CD14-positive monocyte (primary cell): Measurements from ENCODE around the gene CSNK1G1. TPM values are rescaled to one million over a fixed set of nuclear protein-coding genes. Genes with fewer than 3 reads are reported as not detected.

Experiments
- DNase-seq, 3 donors: peaks; one replicate each; pipeline ENCODE4 v3.0.0-alpha.2; 2011 to 2022
- H2AFZ ChIP-seq: 2 replicates; pipeline ENCODE4 v1.6.0; 2012; ENCODE audit warnings: mild to moderate bottlenecking, low read depth, low read length, inconsistent platforms; ENCODE audit not compliant: insufficient read depth, poor library complexity, severe bottlenecking
- H3K27ac ChIP-seq, 2 donors: 1 replicate in 1 of 2; 2 replicates in 1 of 2; pipeline ENCODE4 v1.5.1; 2012 to 2013; ENCODE audit warnings: low read length in 2 of 2, control low read depth in 1 of 2, inconsistent platforms in 1 of 2, low read depth in 1 of 2, mild to moderate bottlenecking in 1 of 2
- H3K27me3 ChIP-seq, 2 donors: one replicate each; pipeline versions ENCODE4 v1.6.0 to v1.6.1; 2011 to 2013; ENCODE audit warnings: low read length in 2 of 2; ENCODE audit not compliant: control insufficient read depth in 2 of 2, insufficient read depth in 2 of 2
- H3K36me3 ChIP-seq, 2 donors: replicated peaks in 1 of 2; 1 replicate in 1 of 2; 2 replicates in 1 of 2; pipeline versions ENCODE4 v1.5.1 to v1.6.1; 2012 to 2013; ENCODE audit warnings: low read length in 2 of 2, control low read depth in 1 of 2, inconsistent platforms in 1 of 2, mild to moderate bottlenecking in 1 of 2; ENCODE audit not compliant: insufficient read depth in 2 of 2, control insufficient read depth in 1 of 2
- H3K4me1 ChIP-seq, 2 donors: 1 replicate in 1 of 2; 2 replicates in 1 of 2; pipeline versions ENCODE4 v1.5.1 to v1.6.1; 2012 to 2013; ENCODE audit warnings: low read length in 2 of 2, control low read depth in 1 of 2, inconsistent platforms in 1 of 2, mild to moderate bottlenecking in 1 of 2, moderate library complexity in 1 of 2; ENCODE audit not compliant: insufficient read depth in 2 of 2, control insufficient read depth in 1 of 2
- H3K4me2 ChIP-seq: replicated peaks from 2 replicates; pipeline ENCODE3; 2012; ENCODE audit warnings: low read length, moderate library complexity, mild to moderate bottlenecking; ENCODE audit not compliant: poor library complexity, severe bottlenecking; ENCODE audit errors: extremely low read depth
- H3K4me3 ChIP-seq, 3 experiments: fragments of 200-600 bp in 1 of 3; sonication (generic) in 1 of 3; replicated peaks in 1 of 3; 1 replicate in 2 of 3; 2 replicates in 1 of 3; pipeline ENCODE4 v1.5.1; 2011 to 2013; ENCODE audit warnings: low read length in 3 of 3, mild to moderate bottlenecking in 3 of 3, control low read depth in 2 of 3, low read depth in 2 of 3, inconsistent platforms in 1 of 3, moderate library complexity in 1 of 3
- H3K79me2 ChIP-seq: 2 replicates; pipeline ENCODE4 v1.6.0; 2012; ENCODE audit warnings: mild to moderate bottlenecking, control low read depth, inconsistent platforms, low read length, moderate library complexity; ENCODE audit not compliant: insufficient read depth
- H3K9ac ChIP-seq: 2 replicates; pipeline ENCODE4 v1.6.0; 2017; ENCODE audit warnings: low read length, mild to moderate bottlenecking; ENCODE audit not compliant: insufficient read depth, poor library complexity, severe bottlenecking
- H3K9me3 ChIP-seq, 2 donors: replicated peaks in 1 of 2; 1 replicate in 1 of 2; 2 replicates in 1 of 2; pipeline versions ENCODE4 v1.5.1 to v1.6.1; 2012 to 2013; ENCODE audit warnings: low read length in 2 of 2, control low read depth in 1 of 2; ENCODE audit not compliant: control insufficient read depth in 1 of 2, insufficient read depth in 1 of 2
- H4K20me1 ChIP-seq: 2 replicates; pipeline ENCODE4 v1.6.0; 2012; ENCODE audit warnings: mild to moderate bottlenecking, low read length, control low read depth, moderate library complexity; ENCODE audit not compliant: insufficient read depth
- H3K27ac Mint-ChIP-seq, 7 donors: one replicate each; pipeline ENCODE4 v1.8.0; 2020; ENCODE audit warnings: mild to moderate bottlenecking in 7 of 7, mixed read lengths in 7 of 7, moderate library complexity in 6 of 7, inconsistent platforms in 2 of 7
- H3K27me3 Mint-ChIP-seq, 3 donors: one replicate each; pipeline ENCODE4 v1.8.0; 2021 to 2022; ENCODE audit warnings: low read depth in 3 of 3, mild to moderate bottlenecking in 3 of 3, mixed read lengths in 3 of 3, moderate library complexity in 3 of 3, inconsistent platforms in 1 of 3
- H3K36me3 Mint-ChIP-seq, 2 donors: one replicate each; pipeline ENCODE4 v1.8.0; 2020; ENCODE audit warnings: mixed read lengths in 2 of 2, inconsistent platforms in 1 of 2, mild to moderate bottlenecking in 1 of 2
- H3K4me1 Mint-ChIP-seq: one replicate; pipeline ENCODE4 v1.8.0; 2020; ENCODE audit warnings: mild to moderate bottlenecking, mixed read lengths
- H3K4me3 Mint-ChIP-seq, 2 donors: one replicate each; pipeline ENCODE4 v1.8.0; 2020; ENCODE audit warnings: mild to moderate bottlenecking in 2 of 2, mixed read lengths in 2 of 2, moderate library complexity in 1 of 2
- H3K9me3 Mint-ChIP-seq, 7 donors: one replicate each; pipeline ENCODE4 v1.8.0; 2020 to 2022; ENCODE audit warnings: mixed read lengths in 7 of 7, mild to moderate bottlenecking in 6 of 7, moderate library complexity in 6 of 7, inconsistent platforms in 2 of 7
- CTCF ChIP-seq: fragments of 200-600 bp; IDR thresholded peaks from one replicate; pipeline ENCODE4 v1.8.0; 2022; ENCODE audit warnings: antibody characterized with exemption, mild to moderate bottlenecking
- WGBS: methylation state at CpG from one replicate; pipeline ENCODE4 v1.1.5; 2013; ENCODE audit warnings: missing lambda C conversion rate; ENCODE audit not compliant: insufficient coverage; 5-methylcytosine and 5-hydroxymethylcytosine counted together
- intact Hi-C, 2 donors: fragments of 100-400 bp; cut with micrococcal nuclease; formaldehyde crosslinking; loops; one replicate each; pipeline versions ENCODE4 v1.15.0 to v1.15.1; 2023
- polyA plus RNA-seq, 3 donors: library from polyadenylated mRNA; depleted of rRNA in 1 of 3; unstranded in 2 of 3; stranded (reverse) in 1 of 3; fragments of 300-500 nt in 2 of 3; fragments of >200 nt in 1 of 3; fragmentation: Illumina TruSeq in 2 of 3; gene quantifications; 1 replicate in 2 of 3; 2 replicates in 1 of 3; pipeline ENCODE4 v1.2.3, GENCODE V29; 2012 to 2021

The CSNK1G1 gene
- polyA plus RNA-seq, 3 donors = 4.3 to 8.6 (median 7.7) TPM

- Histone ChIP-seq H3K9me3 (no peaks in the 10 kb centered on the region), H4K20me1 (peaks cover 3% of the 10 kb centered on the region), H3K36me3 (no peaks in the 10 kb centered on the region), H3K4me1 (peaks cover 2 to 3% of the 10 kb centered on the region in 2 donors), H2AFZ (no peak overlapping the region), H3K9ac (no peak overlapping the region), H3K4me3 (no peak overlapping the region), H3K27ac (no peak overlapping the region), H3K79me2 (peaks cover 23% of the 10 kb centered on the region), H3K27me3 (no peaks in the 10 kb centered on the region), H3K4me2 (no peak overlapping the region)
- TF ChIP-seq CTCF = no peak
- H3K27ac Mint-ChIP-seq = no peak overlapping the region
- DNase-seq = no peak
- no peaks in the 10 kb centered on the region for H3K9me3 Mint-ChIP-seq
- H3K4me1 Mint-ChIP-seq = peaks cover 7% of the 10 kb centered on the region
- intact Hi-C loops = no loop called here
- no peaks in the 10 kb centered on the region for H3K27me3 Mint-ChIP-seq
- 99% methylated on average over 7 of the region's 8 CpGs for WGBS
- no peak overlapping the region for H3K4me3 Mint-ChIP-seq
- peaks cover 1 to 12% of the 10 kb centered on the region in 2 donors for H3K36me3 Mint-ChIP-seq
Measured at GRCh38 chr15:64288999-64289398, 67.0 kb downstream of the CSNK1G1 start.

DNA sequence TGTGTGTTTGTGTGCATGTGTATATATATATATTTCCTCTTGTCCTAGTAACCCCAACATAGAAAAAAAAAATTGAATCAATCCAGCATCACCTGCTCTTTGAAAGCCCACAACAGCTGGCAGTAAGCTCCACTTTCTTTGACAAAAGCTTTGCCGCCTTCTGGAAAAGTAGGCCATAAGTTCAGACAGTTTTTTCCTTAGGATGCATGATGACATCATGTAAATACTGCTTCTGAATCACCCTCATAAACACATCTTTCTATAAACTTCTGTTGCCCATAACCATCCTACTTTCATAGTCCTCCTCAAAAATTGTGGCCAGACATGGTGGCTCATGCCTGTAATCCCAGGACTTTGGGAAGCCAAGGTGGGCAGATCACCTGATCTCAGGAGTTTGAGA lies 67.4 kb downstream of the CSNK1G1 start:
- Histone ChIP-seq H3K27me3 (no peaks in the 10 kb centered on the region), H3K4me2 (no peak overlapping the region), H4K20me1 (peaks cover 1% of the 10 kb centered on the region), H3K27ac (no peak overlapping the region), H3K36me3 (no peaks in the 10 kb centered on the region), H3K79me2 (peaks cover 27% of the 10 kb centered on the region), H3K4me3 (no peak overlapping the region), H3K9me3 (no peaks in the 10 kb centered on the region), H2AFZ (no peak overlapping the region), H3K9ac (no peak overlapping the region), H3K4me1 (peaks cover 6 to 7% of the 10 kb centered on the region in 2 donors)
- no peak overlapping the region for H3K4me3 Mint-ChIP-seq
- no peaks in the 10 kb centered on the region for H3K9me3 Mint-ChIP-seq
- H3K4me1 Mint-ChIP-seq = peaks cover 11% of the 10 kb centered on the region
- H3K27ac Mint-ChIP-seq = peak overlapping the region in 1 of 7 donors; percentile 30
- no peaks in the 10 kb centered on the region for H3K27me3 Mint-ChIP-seq
- no peak for DNase-seq
- TF ChIP-seq CTCF = no peak
- 100% methylated on average over 1 of the region's 1 CpG for WGBS
- intact Hi-C loops = no loop called here
- H3K36me3 Mint-ChIP-seq = peaks cover 1 to 12% of the 10 kb centered on the region in 2 donors
